Stimulated activated CD8-positive, alpha-beta memory T cell treated with anti-CD3 and anti-CD28 coated beads, Interleukin-12 subunit alpha, Interleukin-12 subunit beta, amount 100 ng/mL, for 24 hours (primary cell): ENCODE measurements around the gene MYH7.
"Not testable (repeated sequence)": the region's sequence is repeated elsewhere in the genome, so short reads cannot be mapped to it uniquely, and the experiment has no call there.

Experiments used
- DNase-seq: peaks from one replicate; pipeline ENCODE4 v3.0.0-alpha.2; 2020; ENCODE audit errors: extremely low read depth

MYH7 gene

GRCh38 chr14:23387916-23388882 lies 47.3 kb downstream of the MYH7 start:
- no peak for DNase-seq

- DNase-seq, result no peak
Observed at GRCh38 chr14:23386999-23387398, 48.5 kb downstream of the MYH7 start.

GRCh38 chr14:23386266-23386657 lies 49.2 kb downstream of the MYH7 start:
- DNase-seq, result not testable (repeated sequence)

- DNase-seq, result no peak
Observed at GRCh38 chr14:23385642-23386265, 49.7 kb downstream of the MYH7 start.

DNA sequence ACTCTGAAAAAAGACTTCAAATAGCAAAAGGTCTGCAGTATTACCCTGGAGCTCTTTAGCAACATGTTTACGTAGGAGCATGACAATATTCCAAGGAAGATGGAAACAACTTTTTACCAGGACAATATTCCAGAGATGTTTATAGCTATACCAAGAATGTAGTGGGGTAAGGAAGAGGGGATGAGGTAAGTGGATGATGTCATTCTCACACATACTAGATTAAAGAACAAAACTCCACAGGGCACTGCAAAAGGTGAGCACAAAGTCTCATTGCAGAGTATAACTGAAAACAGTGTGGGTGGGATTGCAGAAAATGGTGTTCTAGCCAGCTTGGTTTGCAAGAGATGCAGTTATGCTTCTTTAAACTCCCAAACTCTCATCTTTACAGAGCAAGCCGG lies 50.2 kb downstream of the MYH7 start:
- DNase-seq, result no peak

DNA sequence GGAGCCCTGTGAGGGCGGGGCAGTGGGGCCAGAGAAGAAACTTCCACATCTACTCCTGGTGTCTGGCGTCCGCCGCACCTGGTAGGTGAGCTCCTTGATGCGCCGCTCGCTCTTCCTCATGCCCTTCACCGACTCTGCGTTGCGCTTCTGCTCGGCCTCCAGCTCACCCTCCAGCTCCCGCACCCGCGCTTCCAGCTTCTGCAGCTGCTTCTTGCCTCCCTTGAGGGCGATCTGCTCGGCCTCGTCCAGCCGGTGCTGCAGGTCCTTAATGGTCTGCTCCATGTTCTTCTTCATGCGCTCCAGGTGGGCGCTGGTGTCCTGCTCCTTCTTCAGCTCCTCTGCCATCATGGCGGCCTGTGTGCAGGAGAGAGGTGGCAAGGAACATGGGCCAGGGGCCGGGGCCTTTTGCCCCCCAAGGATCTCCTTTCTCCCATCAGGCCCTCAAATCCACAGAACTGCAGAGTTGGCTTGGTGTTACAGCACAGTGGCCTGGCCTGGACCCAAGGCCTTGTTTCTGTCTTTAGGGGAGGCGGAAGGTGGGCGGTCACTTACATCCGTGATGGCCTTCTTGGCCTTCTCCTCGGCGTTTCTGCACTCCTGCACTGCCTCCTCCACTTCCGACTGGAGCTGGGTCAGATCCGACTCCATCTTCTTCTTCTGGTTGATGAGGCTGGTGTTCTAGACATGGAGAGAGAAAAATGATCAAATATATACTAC lies 50.9 kb downstream of the MYH7 start:
- no peak for DNase-seq

DNA sequence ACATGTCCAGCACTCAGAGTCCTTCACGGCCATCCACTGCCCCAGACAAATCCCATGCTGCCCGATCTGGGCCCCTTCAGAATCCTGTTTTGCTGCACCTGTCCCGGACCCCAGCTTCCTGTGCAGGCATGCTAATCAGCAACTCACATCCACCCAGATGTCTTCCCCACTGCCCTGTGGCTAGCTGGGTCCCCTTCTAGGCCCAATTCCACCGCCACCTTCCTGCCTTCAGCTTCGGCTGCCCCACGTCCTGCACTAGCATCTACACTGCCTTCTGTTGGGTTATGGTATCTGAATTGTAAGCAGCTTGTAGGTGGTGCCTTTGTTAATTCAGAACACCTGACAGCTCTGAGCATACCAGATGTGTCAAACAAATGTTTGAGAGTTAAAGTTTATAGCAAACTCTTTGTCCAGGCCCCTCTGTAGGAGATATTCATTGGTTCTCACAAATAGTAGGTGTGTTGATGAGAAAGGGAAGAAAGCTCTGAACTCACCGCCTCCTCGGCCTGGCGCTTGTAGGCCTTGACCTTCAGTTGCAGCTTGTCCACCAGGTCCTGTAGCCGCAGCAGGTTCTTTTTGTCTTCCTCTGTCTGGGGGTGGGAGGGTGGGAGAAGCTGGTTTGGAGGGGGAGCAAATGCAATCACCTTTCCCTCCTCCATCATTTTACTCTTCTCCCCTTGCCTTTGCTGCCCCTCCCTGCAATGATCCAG lies 52.6 kb downstream of the MYH7 start:
- no peak for DNase-seq

DNA sequence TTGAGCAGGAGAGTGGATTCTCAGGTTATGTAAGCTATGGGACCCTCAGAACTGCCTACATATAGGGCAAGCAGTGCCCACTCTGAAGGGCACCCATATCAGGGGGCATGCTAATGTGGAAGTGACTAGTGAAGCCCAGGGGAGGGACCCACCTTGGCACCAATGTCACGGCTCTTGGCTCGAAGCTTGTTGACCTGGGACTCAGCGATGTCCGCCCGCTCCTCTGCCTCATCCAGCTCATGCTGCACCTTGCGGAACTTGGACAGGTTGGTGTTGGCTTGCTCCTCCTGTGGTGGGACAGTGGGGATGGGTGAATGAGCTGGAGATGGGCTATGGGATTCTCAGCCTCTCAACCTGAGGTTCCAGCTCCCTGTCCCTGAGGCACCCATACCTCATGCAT lies 53.2 kb downstream of the MYH7 start:
- no peak for DNase-seq

DNA sequence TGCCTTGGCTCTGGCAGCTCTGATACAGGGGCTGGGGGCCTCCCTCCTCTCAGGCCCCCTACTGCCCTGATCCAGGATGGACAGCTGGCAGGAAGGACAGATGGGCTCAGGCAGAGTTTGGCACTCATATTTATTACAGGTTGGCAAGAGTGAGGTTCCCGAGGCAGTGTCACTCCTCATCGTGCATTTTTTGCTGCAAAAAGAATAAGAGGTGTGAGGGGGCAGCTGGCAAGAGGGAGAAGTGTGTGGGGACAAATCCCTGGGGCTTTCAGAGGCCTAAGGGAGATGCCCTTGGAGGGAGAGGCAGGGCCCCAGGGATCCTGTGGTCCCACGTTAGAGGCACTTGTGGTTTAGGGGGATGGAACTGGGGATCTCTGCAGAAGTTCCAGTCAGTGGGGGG lies 53.6 kb downstream of the MYH7 start:
- no peak for DNase-seq

GRCh38 chr14:23380976-23381375 lies 54.5 kb downstream of the MYH7 start:
- no peak for DNase-seq

- DNase-seq, result no peak
Observed at GRCh38 chr14:23380197-23380914, 55.1 kb downstream of the MYH7 start.

DNA sequence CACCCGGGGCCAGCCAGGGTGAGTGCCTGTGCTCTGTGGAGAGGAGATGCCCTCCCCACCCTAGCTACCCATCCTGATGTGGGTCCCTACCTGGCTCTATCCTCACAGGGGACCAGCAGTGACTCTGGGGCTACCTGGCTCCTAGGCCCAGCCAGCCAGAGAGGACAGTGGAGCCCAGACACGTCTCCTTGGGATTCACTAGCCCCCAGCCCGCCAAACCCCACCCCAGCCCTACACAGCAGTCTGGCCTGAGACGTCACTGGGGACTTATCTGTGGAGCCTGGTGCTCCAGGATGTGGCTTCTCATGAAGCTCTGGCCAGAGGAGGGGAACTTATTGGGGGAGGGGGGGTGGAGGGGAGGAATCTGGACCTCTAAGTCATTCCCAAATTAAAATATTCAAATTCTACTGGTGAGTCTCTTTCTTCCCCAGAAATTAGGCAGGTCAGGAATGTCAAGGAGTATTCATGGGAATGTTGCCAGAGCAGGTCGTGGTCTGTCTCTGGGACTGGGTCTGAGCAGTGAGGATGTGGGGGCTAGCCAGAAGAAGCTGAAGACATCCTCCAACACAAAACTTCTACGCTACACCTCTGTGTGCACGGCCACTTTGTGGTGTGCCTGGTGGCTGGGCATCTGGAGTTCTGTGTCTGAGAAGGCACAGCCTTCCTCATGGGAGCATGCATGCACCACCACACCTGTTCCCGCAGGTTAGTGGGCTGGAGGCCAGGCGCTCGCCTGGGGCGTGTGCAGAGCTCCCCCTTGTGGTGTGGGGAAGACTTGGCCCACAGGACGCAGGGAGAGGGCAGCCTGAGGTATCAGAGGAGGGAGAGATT lies 55.9 kb downstream of the MYH7 start:
- DNase-seq, result peak; percentile 22

DNA sequence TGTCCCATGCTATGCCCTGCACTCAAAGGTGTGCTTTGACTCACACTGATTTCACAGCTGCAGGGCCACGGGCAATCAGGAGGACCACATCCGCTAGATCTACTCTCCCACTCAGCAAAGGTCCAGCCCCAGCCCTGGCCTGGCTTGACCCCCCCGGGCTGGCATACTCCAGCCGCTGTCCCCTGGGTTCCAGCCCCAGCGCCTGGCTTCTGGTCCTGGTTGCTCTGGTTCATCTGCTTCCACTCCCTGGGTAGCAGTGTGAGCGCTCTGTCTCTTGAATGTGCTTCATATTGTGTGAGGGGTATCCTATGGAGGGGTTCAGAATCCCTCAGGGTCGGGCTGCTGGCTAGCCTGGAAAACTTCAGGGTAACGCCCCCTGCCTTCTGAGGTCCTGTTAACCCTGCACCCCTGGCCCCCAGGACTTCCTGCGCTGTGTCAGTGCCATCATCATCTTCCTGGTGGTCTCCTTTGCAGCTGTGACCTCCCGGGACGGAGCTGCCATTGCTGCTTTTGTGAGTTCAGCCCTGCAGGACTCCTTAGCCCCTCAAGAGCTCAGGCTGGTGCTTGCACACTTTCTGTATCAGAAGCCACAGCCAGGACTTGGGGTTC lies 56.7 kb downstream of the MYH7 start:
- DNase-seq, result no peak

DNA sequence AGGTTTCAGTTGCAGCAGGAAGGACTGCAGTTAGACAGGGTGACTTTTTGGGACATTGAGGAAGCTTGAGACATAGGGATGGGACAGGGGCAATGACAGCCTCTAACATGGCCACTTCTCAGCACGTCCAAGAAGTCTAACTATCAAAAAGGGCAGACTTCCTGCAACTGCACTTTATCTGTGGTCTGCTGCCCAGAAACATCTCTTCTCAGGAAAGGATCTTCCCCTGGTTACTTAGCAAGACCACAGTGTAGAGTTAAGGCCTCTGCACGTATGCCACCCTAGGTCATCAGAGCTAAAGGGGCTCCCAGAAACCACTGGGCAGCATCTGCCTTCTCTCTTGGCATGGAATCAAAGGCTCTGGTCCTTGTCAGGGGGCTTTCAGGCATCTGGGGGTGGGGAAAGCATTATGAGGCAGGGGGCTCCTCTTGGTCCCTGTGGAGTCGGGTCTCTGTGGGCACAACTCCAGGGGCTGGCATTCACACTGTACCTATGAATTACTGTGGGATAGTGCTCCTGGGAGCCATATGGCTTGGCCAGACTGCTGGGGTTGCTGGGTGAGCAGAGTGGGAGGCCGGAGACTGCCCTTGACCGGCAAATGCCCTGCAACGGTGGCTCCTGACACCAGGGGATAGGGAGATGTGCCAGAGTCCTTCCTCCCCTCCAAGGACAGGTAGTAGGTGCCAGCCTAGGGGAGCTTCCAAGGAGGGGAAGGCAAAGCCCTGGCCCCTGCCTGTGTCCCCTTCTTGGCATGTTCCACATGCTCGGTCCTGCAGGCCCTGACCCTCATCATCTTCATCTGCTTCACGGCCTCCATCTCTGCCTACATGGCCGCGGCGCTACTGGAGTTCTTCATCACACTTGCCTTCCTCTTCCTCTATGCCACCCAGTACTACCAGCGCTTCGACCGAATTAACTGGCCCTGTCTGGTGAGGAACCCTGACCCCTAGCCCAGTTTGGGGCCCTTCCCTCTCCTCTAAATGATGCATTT lies 57.6 kb downstream of the MYH7 start:
- no peak for DNase-seq

DNA sequence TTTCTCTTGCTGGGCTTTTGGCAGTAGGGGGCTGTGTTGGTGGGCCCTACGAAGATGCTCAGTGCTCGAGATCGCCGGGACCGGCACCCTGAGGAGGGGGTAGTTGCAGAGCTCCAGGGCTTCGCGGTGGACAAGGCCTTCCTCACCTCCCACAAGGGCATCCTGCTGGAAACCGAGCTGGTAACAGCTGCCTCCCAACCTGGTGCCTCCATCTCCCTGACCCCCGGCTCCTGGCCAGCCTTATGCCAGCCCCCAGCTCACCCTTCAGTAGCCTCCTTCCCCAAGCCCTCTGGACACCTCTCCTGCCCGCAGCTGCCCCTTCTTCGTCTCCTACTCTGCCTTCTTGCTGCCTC lies 58.3 kb downstream of the MYH7 start:
- DNase-seq, result no peak

GRCh38 chr14:23376482-23377197 lies 58.8 kb downstream of the MYH7 start, which contains the start of gene CMTM5:
TSS of gene CMTM5 (plus strand) at chr14:23377046. CDS start at chr14:23377252, 206 bp downstream.
- DNase-seq, result no peak

DNA sequence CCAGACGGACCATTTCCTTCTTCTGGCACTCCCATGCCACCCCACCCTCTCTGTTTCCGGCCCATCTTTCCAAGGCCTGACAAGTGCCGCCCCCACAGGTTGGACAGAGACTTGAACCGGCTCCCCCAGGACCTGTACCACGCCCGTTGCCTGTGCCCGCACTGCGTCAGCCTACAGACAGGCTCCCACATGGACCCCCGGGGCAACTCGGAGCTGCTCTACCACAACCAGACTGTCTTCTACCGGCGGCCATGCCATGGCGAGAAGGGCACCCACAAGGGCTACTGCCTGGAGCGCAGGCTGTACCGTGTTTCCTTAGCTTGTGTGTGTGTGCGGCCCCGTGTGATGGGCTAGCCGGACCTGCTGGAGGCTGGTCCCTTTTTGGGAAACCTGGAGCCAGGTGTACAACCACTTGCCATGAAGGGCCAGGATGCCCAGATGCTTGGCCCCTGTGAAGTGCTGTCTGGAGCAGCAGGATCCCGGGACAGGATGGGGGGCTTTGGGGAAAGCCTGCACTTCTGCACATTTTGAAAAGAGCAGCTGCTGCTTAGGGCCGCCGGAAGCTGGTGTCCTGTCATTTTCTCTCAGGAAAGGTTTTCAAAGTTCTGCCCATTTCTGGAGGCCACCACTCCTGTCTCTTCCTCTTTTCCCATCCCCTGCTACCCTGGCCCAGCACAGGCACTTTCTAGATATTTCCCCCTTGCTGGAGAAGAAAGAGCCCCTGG lies 59.8 kb downstream of the MYH7 start:
- DNase-seq, result no peak
